Lung (tissue), 12 donors: ENCODE results near the gene CLDN10. TPM values are rescaled to one million over a fixed set of nuclear protein-coding genes. Genes with fewer than 3 reads are reported as not detected.

Experiments used
- ATAC-seq: fragments of 200-7000 bp; cut with Tn5 transposase; one replicate; pipeline ENCODE4 v1.9.1; 2020; ENCODE audit warnings: moderate number of reproducible peaks; ENCODE audit not compliant: insufficient read depth, low FRiP score
- DNase-seq, 3 donors: peaks; one replicate each; pipeline ENCODE4 v3.0.0-alpha.2; 2013 to 2017
- H3K27ac ChIP-seq, 2 donors: one replicate each; pipeline ENCODE4 v1.5.1; 2013; ENCODE audit warnings: mild to moderate bottlenecking in 2 of 2, moderate library complexity in 2 of 2, control low read depth in 1 of 2, inconsistent platforms in 1 of 2, low read depth in 1 of 2, low read length in 1 of 2
- H3K27me3 ChIP-seq, 3 donors: one replicate each; pipeline ENCODE4 v1.5.1; 2013; ENCODE audit warnings: low read length in 2 of 3; ENCODE audit not compliant: control insufficient read depth in 3 of 3, insufficient read depth in 3 of 3
- H3K36me3 ChIP-seq, 4 donors: one replicate each; pipeline ENCODE4 v1.5.1; 2013; ENCODE audit warnings: low read length in 4 of 4, mild to moderate bottlenecking in 1 of 4, moderate library complexity in 1 of 4; ENCODE audit not compliant: control insufficient read depth in 4 of 4, insufficient read depth in 4 of 4
- H3K4me1 ChIP-seq, 5 donors: one replicate each; pipeline ENCODE4 v1.5.1; 2013; ENCODE audit warnings: low read length in 5 of 5, mild to moderate bottlenecking in 2 of 5, moderate library complexity in 1 of 5; ENCODE audit not compliant: control insufficient read depth in 5 of 5, insufficient read depth in 5 of 5
- H3K4me3 ChIP-seq: one replicate; pipeline ENCODE4 v1.5.1; 2013; ENCODE audit warnings: mild to moderate bottlenecking, control low read depth, moderate library complexity
- H3K9ac ChIP-seq, 2 donors: one replicate each; pipeline ENCODE4 v1.5.1; 2013; ENCODE audit warnings: low read length in 2 of 2, control low read depth in 1 of 2; ENCODE audit not compliant: insufficient read depth in 1 of 2
- H3K9me3 ChIP-seq, 4 donors: one replicate each; pipeline ENCODE4 v1.5.1; 2013; ENCODE audit warnings: low read length in 3 of 4, mild to moderate bottlenecking in 1 of 4, moderate library complexity in 1 of 4; ENCODE audit not compliant: control insufficient read depth in 4 of 4, insufficient read depth in 3 of 4
- WGBS, 2 donors: extraction: QIAGEN DNeasy Blood & Tissue Kit; methylation state at CpG; one replicate each; pipeline ENCODE4 v1.1.7; 2013; 5-methylcytosine and 5-hydroxymethylcytosine counted together
- polyA plus RNA-seq, 2 donors: library from polyadenylated mRNA; stranded (reverse); fragments of 200-250 nt; gene quantifications; one replicate each; pipeline ENCODE4 v1.2.1, GENCODE V29; 2013
- total RNA-seq, 2 donors: library from RNA; depleted of rRNA in 1 of 2; stranded (reverse); fragments of >200 nt in 1 of 2; gene quantifications; one replicate each; pipeline ENCODE4 v1.2.1, GENCODE V29; 2014 to 2021
- TF ChIP-seq, protein P1 (sequence below): IDR thresholded peaks from 2 replicates; pipeline ENCODE4 v1.5.1; 2012; ENCODE audit warnings: mild to moderate bottlenecking; ENCODE audit errors: control extremely low read depth, extremely low read depth
- donor health status: control.
- donor health status: control.
- donor health status: Bipolar disorder and iron deficiency.
- donor health status: healthy.
- donor health status: DM: yes; HTN: yes; CAD: no.

The CLDN10 gene
- total and polyA plus RNA-seq, 4 donors = 3.0 to 14.5 (median 4.6) TPM

DNA sequence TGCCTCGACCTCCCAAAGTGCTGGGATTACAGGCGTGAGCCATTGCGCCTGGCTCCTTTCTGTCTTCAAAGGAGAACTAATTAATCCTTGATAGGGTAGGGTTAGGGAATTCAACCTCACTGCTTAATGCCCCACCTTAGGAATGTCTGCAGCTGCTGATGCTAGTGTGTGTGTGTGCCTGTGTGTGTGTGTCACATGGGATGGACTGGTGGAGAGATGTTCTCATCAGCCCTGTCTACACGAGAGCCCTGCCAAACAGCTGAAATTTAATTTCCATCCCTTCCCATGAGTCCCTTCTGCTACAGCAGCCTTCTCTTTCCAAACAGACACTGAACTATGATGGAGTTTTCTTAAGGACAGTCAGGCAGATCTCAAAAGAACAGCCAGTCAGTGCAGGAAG lies 46.5 kb upstream of the CLDN10 start:
- H3K27ac ChIP-seq = no peak overlapping the region
- H3K4me1 ChIP-seq = no peaks in the 10 kb centered on the region
- H3K4me3 ChIP-seq = no peak overlapping the region
- H3K9ac ChIP-seq = no peak overlapping the region
- H3K36me3 ChIP-seq = no peaks in the 10 kb centered on the region
- TF ChIP-seq, protein P1, sequence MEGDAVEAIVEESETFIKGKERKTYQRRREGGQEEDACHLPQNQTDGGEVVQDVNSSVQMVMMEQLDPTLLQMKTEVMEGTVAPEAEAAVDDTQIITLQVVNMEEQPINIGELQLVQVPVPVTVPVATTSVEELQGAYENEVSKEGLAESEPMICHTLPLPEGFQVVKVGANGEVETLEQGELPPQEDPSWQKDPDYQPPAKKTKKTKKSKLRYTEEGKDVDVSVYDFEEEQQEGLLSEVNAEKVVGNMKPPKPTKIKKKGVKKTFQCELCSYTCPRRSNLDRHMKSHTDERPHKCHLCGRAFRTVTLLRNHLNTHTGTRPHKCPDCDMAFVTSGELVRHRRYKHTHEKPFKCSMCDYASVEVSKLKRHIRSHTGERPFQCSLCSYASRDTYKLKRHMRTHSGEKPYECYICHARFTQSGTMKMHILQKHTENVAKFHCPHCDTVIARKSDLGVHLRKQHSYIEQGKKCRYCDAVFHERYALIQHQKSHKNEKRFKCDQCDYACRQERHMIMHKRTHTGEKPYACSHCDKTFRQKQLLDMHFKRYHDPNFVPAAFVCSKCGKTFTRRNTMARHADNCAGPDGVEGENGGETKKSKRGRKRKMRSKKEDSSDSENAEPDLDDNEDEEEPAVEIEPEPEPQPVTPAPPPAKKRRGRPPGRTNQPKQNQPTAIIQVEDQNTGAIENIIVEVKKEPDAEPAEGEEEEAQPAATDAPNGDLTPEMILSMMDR = no peak
- peaks cover 0 to 3% (median 0%) of the 10 kb centered on the region in 3 donors for H3K27me3 ChIP-seq
- H3K9me3 ChIP-seq = peaks cover 0 to 4% (median 0%) of the 10 kb centered on the region in 4 donors
- ATAC-seq = no peak
- 81 to 87% methylated on average over 4 of the region's 4 CpGs for WGBS, 2 donors
- no peak for DNase-seq

DNA sequence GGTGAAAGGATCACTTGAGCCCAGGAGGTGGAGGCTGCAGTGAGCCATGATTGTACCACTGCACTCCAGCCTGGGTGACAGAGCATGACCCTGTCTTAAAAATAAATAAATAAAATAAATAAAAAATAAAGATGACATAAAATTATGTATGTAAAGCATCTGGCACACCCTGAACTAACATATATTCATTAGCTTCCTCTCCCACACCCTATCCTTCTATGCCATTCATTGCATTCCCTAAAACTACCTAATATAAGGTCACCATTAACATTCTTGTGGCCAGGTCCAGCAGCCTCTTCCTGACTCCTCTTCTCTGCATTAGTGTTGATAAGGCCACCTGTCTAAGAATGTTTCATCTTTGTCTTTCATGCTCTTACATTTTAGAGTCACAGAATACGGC lies 44.5 kb upstream of the CLDN10 start:
- TF ChIP-seq, protein P1 = no peak
- WGBS, 2 donors = 0 to 58% methylated on average over 1 of the region's 1 CpG
- DNase-seq (no peak), ATAC-seq (no peak)
- Histone ChIP-seq H3K9ac (no peak overlapping the region), H3K27ac (no peak overlapping the region), H3K4me1 (no peaks in the 10 kb centered on the region), H3K9me3 (no peaks in the 10 kb centered on the region), H3K27me3 (peaks cover 0 to 3% (median 0%) of the 10 kb centered on the region in 3 donors), H3K36me3 (no peaks in the 10 kb centered on the region), H3K4me3 (no peak overlapping the region)

DNA sequence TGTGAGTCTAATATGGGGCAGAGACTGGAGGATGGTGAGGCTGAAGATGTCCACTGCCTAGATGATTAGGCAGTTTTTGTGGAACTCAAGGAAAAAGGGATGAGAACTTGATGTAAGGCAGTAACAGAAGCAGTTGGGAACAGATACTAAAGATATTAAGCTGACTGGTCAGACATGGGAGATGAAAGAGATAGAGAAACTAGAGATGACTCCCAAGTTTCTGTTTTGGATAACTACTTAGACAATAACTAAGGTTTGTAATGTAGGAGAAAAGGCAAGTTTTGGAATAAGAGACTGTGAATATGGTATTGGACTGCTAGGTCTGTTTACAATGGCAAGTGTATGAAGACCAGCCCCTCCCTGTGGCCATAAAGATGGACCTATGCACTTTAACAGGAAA lies 43.5 kb upstream of the CLDN10 start:
- Histone ChIP-seq H3K27ac (no peak overlapping the region), H3K9ac (no peak overlapping the region), H3K9me3 (no peaks in the 10 kb centered on the region), H3K36me3 (no peaks in the 10 kb centered on the region), H3K4me3 (no peak overlapping the region), H3K4me1 (no peaks in the 10 kb centered on the region), H3K27me3 (peaks cover 0 to 3% (median 0%) of the 10 kb centered on the region in 3 donors)
- DNase-seq = no peak
- TF ChIP-seq, protein P1 = no peak
- ATAC-seq = no peak
